ENCODE data around the gene YPEL1. TPM values are rescaled to one million over a fixed set of nuclear protein-coding genes. Genes with fewer than 3 reads are reported as not detected.
A peak's percentile ranks its signal among the peaks of the same experiment; 100 is the strongest.
"Not testable (repeated sequence)": the region's sequence is repeated elsewhere in the genome, so short reads cannot be mapped to it uniquely, and the experiment has no call there.

The YPEL1 gene
- total RNA-seq, 1 donor from 2014 or later = 1.9 TPM

DNA sequence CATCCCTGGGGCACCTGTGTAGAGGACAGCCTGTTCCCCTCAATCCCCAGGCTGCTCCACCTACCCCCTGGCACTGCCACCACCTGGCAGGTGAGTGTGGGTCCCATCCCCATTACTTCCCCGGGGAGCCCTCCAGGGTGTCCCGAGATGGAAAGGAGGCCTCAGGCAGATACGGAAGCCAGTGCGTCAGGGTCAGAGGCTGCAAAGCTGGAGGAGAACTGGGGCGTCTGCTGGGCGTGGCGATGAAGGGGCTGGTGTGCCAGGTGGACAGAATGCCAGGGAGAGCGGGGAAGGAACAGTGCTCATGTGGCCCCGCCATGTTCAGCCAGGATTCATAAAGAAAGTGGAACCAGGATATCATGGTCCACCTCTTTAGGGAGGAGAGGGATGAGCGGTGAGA is 7.8 kb downstream of the YPEL1 start:
- H3K36me3 Mint-ChIP-seq (ENCODE audit: low read depth) = no peaks in the 10 kb centered on the region
- no peak overlapping the region for H3K4me3 Mint-ChIP-seq (ENCODE audit: low read depth)
- intact Hi-C loops (cut with micrococcal nuclease) = no loop called here
- H3K27me3 Mint-ChIP-seq (ENCODE audit: low read depth) = peaks cover 2% of the 10 kb centered on the region
- H3K27ac Mint-ChIP-seq = no peak overlapping the region
- no peak for DNase-seq (ENCODE audit: low spot score)
- no peaks in the 10 kb centered on the region for H3K9me3 Mint-ChIP-seq
- peaks cover 6% of the 10 kb centered on the region for H3K4me1 Mint-ChIP-seq (ENCODE audit: low read depth)

DNA sequence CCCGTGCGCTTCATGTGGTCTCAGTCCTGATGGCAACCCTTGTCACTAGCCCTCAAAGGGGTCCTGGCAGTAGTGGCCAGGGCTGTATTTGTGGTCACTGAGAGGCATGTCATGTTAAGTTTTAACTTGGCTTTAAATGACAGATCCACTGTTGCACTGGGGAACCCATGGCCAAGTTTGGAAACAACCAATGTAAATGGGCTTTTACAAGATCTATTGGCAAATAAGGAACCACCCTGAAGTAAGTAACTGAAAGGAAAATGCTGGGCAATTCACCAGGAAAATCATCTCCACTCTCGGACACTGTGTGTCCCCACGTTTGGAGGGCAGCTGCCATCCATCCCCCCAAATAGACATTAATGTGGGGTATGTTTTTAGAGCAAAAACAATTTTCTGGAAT is 8.4 kb downstream of the YPEL1 start:
- H3K4me3 Mint-ChIP-seq (ENCODE audit: low read depth) = no peak overlapping the region
- intact Hi-C loops (cut with micrococcal nuclease) = no loop called here
- H3K27me3 Mint-ChIP-seq (ENCODE audit: low read depth) = peaks cover 2% of the 10 kb centered on the region
- no peaks in the 10 kb centered on the region for H3K9me3 Mint-ChIP-seq
- H3K4me1 Mint-ChIP-seq (ENCODE audit: low read depth) = peaks cover 6% of the 10 kb centered on the region
- no peak overlapping the region for H3K27ac Mint-ChIP-seq
- no peak for DNase-seq (ENCODE audit: low spot score)
- H3K36me3 Mint-ChIP-seq (ENCODE audit: low read depth) = no peaks in the 10 kb centered on the region

GRCh38 chr22:21726650-21727049 is 8.9 kb downstream of the YPEL1 start:
- Mint-ChIP-seq H3K4me1 (ENCODE audit: low read depth) (peaks cover 6% of the 10 kb centered on the region), H3K9me3 (no peaks in the 10 kb centered on the region), H3K36me3 (ENCODE audit: low read depth) (no peaks in the 10 kb centered on the region), H3K27me3 (ENCODE audit: low read depth) (peaks cover 2% of the 10 kb centered on the region), H3K27ac (no peak overlapping the region), H3K4me3 (ENCODE audit: low read depth) (no peak overlapping the region)
- peak; percentile 24 for DNase-seq (ENCODE audit: low spot score)
- intact Hi-C loops (cut with micrococcal nuclease) = no loop called here

GRCh38 chr22:21725956-21726649 is 9.5 kb downstream of the YPEL1 start:
- Mint-ChIP-seq H3K36me3 (ENCODE audit: low read depth) (no peaks in the 10 kb centered on the region), H3K9me3 (no peaks in the 10 kb centered on the region), H3K4me3 (ENCODE audit: low read depth) (no peak overlapping the region), H3K4me1 (ENCODE audit: low read depth) (peaks cover 6% of the 10 kb centered on the region), H3K27ac (no peak overlapping the region), H3K27me3 (ENCODE audit: low read depth) (peaks cover 2% of the 10 kb centered on the region)
- DNase-seq (ENCODE audit: low spot score) = no peak
- intact Hi-C loops (cut with micrococcal nuclease) = no loop called here

GRCh38 chr22:21724496-21724895 is 11.1 kb downstream of the YPEL1 start:
- not testable (repeated sequence) for H3K27me3 Mint-ChIP-seq (ENCODE audit: low read depth)

GRCh38 chr22:21721195-21721852 is 14.3 kb downstream of the YPEL1 start:
- H3K4me3 Mint-ChIP-seq (ENCODE audit: low read depth); H3K27me3 Mint-ChIP-seq (ENCODE audit: low read depth); H3K36me3 Mint-ChIP-seq (ENCODE audit: low read depth); DNase-seq (ENCODE audit: low spot score); H3K4me1 Mint-ChIP-seq (ENCODE audit: low read depth); intact Hi-C loops (cut with micrococcal nuclease); H3K27ac Mint-ChIP-seq; H3K9me3 Mint-ChIP-seq: not testable (repeated sequence)

More at GRCh38 chr22:21724496-21724895, 11.1 kb downstream of the YPEL1 start:
- H3K4me1 Mint-ChIP-seq (ENCODE audit: low read depth); DNase-seq (ENCODE audit: low spot score); H3K4me3 Mint-ChIP-seq (ENCODE audit: low read depth); H3K27ac Mint-ChIP-seq; intact Hi-C loops (cut with micrococcal nuclease); H3K9me3 Mint-ChIP-seq; H3K36me3 Mint-ChIP-seq (ENCODE audit: low read depth): not testable (repeated sequence)

- H3K27me3 Mint-ChIP-seq (ENCODE audit: low read depth); H3K36me3 Mint-ChIP-seq (ENCODE audit: low read depth); H3K27ac Mint-ChIP-seq; DNase-seq (ENCODE audit: low spot score); H3K4me3 Mint-ChIP-seq (ENCODE audit: low read depth); intact Hi-C loops (cut with micrococcal nuclease); H3K9me3 Mint-ChIP-seq; H3K4me1 Mint-ChIP-seq (ENCODE audit: low read depth): not testable (repeated sequence)
These were observed 15.3 kb downstream of the YPEL1 start for GRCh38 chr22:21720191-21720859.

- intact Hi-C loops (cut with micrococcal nuclease) = no loop called here
- Mint-ChIP-seq H3K9me3 (no peaks in the 10 kb centered on the region), H3K4me3 (ENCODE audit: low read depth) (no peak overlapping the region), H3K27ac (no peak overlapping the region), H3K36me3 (ENCODE audit: low read depth) (no peaks in the 10 kb centered on the region), H3K27me3 (ENCODE audit: low read depth) (peaks cover 8% of the 10 kb centered on the region), H3K4me1 (ENCODE audit: low read depth) (no peaks in the 10 kb centered on the region)
- DNase-seq (ENCODE audit: low spot score) = no peak
These were observed 16.6 kb downstream of the YPEL1 start for GRCh38 chr22:21719024-21719423.

DNA sequence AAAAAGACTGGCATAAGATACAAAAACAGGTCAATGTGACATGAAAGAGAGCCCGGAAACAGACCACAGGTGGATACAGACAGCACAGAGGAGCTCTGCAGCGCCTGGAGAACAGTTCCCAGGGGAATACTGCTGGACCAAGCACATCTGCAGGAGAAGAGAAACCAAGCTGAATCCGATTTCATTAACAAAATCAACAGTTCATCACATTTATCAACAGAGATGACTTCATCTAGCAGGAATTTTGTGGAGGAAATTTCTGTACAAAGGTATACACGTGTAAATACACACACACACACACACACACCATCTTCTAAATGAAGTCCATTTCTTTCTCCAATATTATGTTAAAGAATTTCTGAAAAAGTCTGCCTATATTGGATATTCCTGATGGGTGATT is 17.1 kb downstream of the YPEL1 start:
- Mint-ChIP-seq H3K27ac (no peak overlapping the region), H3K9me3 (no peaks in the 10 kb centered on the region)
- intact Hi-C loops (cut with micrococcal nuclease) = no loop called here

DNA sequence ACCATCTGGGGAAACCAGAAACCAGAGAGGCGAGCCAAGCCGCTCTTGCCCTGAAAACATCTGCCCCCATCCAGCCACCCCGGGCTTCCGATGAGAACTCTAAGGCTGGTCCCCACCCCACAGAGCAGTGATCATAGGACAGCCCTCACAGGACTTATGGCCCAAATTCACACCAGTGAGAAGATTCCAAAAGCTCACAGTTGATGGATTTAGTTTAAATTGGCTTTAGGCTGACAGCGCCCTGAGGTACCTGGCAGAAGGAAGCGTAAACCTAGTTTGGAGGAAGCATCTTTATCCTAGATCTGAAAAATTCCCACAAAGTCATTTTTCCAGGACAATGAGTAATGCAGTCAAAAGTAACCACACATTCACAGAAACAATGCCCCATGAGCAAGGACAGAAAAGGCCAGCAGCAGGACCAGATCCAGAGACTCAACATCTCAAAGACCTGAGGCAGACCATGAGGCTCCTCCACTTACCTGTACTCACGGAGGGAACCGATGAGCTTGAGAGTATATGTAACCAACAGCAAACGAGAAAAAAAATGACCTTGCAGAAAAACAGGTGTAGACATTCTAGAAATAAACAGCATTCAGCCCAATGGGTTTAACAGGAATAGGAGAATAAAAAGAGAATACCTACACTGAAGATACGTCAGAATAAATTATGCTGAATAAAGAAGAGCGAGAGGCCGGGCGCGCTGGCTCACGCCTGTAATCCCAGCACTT is 19.0 kb downstream of the YPEL1 start:
- DNase-seq (ENCODE audit: low spot score); H3K4me1 Mint-ChIP-seq (ENCODE audit: low read depth); H3K27ac Mint-ChIP-seq; H3K4me3 Mint-ChIP-seq (ENCODE audit: low read depth); H3K36me3 Mint-ChIP-seq (ENCODE audit: low read depth); H3K9me3 Mint-ChIP-seq; intact Hi-C loops (cut with micrococcal nuclease); H3K27me3 Mint-ChIP-seq (ENCODE audit: low read depth): not testable (repeated sequence)

More for the DNA sequence above, 17.1 kb downstream of the YPEL1 start:
- DNase-seq (ENCODE audit: low spot score) = no peak
- Mint-ChIP-seq H3K36me3 (ENCODE audit: low read depth) (no peaks in the 10 kb centered on the region), H3K4me3 (ENCODE audit: low read depth) (no peak overlapping the region), H3K4me1 (ENCODE audit: low read depth) (peaks cover under 1% of the 10 kb centered on the region), H3K27me3 (ENCODE audit: low read depth) (peaks cover 8% of the 10 kb centered on the region)

DNA sequence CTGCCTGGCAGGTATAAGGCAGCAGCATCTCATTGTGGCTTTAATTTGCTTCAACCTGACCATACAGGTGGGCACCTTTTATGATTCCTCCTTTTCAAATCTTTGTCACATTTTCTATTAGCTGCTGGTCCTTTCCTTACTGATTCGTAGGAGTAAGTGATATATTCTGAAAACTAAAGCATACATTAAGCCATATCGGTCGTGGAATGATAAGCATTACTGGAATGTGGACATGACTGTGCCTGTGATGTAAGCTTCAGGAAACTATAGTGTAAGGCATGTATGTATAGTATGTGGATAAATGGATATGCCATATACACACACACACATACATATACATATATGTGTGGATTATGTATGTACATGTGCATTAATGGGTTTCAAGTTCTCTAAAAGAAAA is 20.8 kb downstream of the YPEL1 start:
- peaks cover 3% of the 10 kb centered on the region for H3K4me1 Mint-ChIP-seq (ENCODE audit: low read depth)
- intact Hi-C loops (cut with micrococcal nuclease) = no loop called here
- no peaks in the 10 kb centered on the region for H3K9me3 Mint-ChIP-seq
- no peaks in the 10 kb centered on the region for H3K36me3 Mint-ChIP-seq (ENCODE audit: low read depth)
- H3K4me3 Mint-ChIP-seq (ENCODE audit: low read depth) = no peak overlapping the region
- peaks cover 8% of the 10 kb centered on the region for H3K27me3 Mint-ChIP-seq (ENCODE audit: low read depth)
- H3K27ac Mint-ChIP-seq = no peak overlapping the region
- DNase-seq (ENCODE audit: low spot score) = no peak

DNA sequence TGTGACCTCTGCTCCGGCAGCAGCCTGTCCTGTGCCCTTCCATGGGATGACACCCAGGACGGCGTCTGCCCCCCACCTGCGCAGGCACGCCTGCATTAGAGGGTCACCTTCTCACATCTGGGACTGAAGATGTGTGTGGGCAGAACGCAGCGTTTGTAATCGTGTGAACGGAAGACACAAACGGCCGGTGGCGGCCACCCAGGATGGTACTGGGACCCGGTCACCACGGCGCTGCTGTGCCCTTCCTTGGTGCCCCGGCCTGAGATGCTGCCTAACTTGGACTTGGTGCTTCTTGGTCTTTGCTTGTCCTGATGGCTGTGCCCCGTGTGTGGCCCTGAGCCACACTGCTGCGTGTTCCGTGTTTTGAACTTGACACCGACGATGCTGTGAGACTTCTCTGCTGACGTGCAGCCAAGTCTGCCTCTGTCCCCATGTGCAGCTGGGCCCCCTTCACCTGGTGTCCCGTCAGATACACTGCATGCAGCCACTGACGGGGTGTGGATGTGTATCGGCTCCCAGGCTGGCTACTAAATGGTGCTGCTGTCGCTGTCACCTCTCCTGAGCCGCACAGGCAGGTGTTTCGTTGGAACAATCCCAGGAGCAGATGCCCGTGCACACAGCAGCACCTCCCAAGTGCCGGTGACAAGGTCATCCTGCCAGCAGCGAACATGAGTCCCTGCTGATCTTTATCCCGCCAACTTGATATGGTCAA is 21.4 kb downstream of the YPEL1 start:
- Mint-ChIP-seq H3K27ac (no peak overlapping the region), H3K36me3 (ENCODE audit: low read depth) (no peaks in the 10 kb centered on the region), H3K4me1 (ENCODE audit: low read depth) (peaks cover 3% of the 10 kb centered on the region), H3K27me3 (ENCODE audit: low read depth) (peaks cover 7% of the 10 kb centered on the region), H3K9me3 (no peaks in the 10 kb centered on the region), H3K4me3 (ENCODE audit: low read depth) (no peak overlapping the region)
- intact Hi-C loops (cut with micrococcal nuclease) = no loop called here
- DNase-seq (ENCODE audit: low spot score) = no peak

All from activated T-helper 2 cell treated with anti-CD3 and anti-CD28 coated beads, Interferon-gamma antibody, Interleukin-2, Interleukin-4, amounts not matched to agents 10 μg/mL and 5 μg/mL and 100 μg/mL, durations not matched to agents 14 hours and 24 hours and 36 hours (primary cell).